ENCODE data around the gene LDLRAP1.
"Not testable (repeated sequence)": the region's sequence is repeated elsewhere in the genome, so short reads cannot be mapped to it uniquely, and the experiment has no call there.

The LDLRAP1 gene

DNA sequence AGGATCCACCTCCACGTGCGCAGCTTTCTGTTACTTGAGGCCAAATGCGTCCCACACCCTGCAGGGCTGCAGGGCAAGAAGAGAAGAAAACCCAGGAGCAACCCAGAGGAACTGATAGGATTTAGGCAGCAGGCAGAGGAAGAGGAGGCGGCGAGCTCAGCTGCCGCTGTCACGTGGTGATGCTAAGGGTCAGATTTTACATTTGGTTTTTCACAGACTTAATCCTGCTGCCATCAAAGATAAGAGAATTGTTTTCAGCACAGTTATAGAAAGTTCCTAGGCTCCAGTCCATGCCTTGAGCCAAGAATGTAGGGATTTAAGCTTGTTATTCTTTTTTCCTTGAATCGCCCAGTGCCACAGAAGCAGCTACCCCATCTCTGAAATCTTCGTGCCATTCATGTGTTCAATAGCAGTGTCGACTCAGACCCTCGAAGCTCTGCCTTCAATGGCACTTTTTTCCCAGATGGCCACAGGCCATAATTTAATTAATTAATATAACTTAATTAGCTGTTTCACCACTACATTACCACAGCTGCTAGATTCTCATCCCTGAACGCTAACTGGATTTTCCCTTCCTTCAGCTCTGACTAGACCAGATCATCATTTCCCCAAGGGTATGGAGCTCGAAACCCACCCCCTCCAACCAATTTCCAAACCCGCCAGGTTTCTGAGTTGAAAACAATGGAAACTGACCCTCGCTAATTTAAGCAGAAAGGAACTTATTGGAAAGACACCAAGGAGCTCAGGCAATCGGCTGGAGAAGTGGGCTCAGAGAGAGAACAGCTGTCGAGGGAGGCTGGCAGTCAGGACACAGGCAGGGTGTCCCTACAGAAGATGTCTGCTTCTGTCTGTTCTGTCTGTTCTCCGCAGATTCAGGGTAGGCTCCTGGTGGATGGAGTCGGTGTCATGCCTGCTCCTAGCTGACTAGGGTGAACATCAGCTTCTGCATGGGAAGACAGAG, 36.2 kb downstream of the LDLRAP1 start:
- no peak for DNase-seq

- DNase-seq: no peak
Observed at GRCh38 chr1:25580927-25581326, 37.5 kb downstream of the LDLRAP1 start.

DNA sequence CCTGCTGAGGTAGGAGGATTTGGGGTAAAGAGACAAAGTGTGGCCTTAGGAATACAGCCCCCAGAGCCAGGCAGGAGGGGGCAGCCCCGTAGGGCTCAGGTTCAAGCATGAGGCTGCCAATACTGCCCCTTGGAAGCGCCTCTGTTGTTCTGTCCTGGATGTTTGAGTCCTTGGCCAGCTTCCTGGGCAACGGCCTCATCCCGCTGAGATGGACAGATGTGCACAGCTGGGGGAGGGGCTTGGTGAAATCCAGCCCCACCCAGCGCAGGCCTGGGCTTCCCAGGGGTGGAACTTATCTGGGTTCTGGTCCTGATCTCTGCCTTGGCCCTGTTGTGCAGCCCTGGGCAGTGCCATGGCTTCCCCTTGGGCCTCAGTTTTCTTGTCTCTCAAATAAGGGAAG, 38.4 kb downstream of the LDLRAP1 start:
- DNase-seq: no peak

DNA sequence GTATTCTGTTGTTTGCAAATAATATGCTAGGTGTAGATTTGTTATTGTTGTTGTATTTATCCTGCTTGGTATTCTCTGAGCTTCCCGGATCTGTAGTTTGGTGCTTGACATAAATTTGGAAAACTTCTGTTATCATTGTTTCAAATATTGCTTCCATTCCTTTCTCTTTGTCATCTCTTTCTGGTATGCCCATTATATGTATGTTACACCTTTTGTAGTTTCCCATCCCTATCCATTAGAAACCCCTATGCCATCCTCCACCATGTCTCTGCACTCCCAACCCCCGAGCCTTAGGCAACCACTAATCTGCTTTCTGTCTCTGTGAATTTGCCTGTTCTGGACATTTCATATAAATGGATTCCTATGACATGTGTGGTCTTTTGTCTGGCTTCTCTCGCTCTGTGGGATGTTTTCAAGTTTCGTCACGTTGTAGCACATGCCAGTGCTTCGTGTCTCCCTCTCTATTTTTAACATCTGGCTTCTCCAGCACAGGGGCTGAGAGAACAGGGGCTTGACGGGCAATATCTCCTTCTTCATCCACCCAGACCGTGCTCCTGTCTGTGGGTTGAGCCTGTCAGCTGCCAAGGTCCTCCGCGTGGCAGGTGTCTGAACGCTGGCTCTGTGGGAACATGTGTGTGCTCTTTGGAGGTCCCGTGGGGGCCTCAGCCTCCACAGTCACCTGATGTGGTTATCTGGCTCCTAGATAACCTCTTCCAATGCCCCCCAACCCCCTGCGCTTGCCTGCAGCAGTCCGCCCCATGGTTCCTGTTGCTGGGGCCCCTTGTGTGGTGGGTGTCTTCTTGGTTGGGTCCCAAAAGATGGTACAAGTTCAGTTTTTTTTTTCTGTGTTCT, 40.3 kb downstream of the LDLRAP1 start:
- no peak for DNase-seq

DNA sequence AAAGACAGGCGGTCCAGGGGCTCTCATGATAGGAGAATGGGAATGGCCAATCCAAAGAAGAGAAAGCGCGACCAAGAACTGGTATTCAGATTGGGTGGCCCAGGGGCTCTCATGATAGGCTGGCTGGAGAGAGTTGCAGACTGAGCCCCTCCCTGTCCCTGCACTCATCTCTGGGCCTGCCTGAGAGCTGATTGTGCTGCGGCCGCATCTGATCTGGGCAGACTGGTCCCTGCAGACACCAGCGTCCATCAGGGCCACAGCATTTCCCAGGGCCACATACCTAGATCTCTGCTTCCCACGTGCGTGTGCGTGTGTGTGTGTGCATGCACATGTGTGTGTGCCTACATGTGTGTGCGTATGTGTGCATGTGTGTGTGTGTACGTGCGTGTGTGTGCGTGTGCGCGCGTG, 42.8 kb downstream of the LDLRAP1 start:
- no peak for DNase-seq

GRCh38 chr1:25587290-25587689, 43.9 kb downstream of the LDLRAP1 start:
- no peak for DNase-seq

GRCh38 chr1:25588224-25588623, 44.8 kb downstream of the LDLRAP1 start:
- DNase-seq: not testable (repeated sequence)

GRCh38 chr1:25588786-25589185, 45.4 kb downstream of the LDLRAP1 start:
- DNase-seq: not testable (repeated sequence)

DNA sequence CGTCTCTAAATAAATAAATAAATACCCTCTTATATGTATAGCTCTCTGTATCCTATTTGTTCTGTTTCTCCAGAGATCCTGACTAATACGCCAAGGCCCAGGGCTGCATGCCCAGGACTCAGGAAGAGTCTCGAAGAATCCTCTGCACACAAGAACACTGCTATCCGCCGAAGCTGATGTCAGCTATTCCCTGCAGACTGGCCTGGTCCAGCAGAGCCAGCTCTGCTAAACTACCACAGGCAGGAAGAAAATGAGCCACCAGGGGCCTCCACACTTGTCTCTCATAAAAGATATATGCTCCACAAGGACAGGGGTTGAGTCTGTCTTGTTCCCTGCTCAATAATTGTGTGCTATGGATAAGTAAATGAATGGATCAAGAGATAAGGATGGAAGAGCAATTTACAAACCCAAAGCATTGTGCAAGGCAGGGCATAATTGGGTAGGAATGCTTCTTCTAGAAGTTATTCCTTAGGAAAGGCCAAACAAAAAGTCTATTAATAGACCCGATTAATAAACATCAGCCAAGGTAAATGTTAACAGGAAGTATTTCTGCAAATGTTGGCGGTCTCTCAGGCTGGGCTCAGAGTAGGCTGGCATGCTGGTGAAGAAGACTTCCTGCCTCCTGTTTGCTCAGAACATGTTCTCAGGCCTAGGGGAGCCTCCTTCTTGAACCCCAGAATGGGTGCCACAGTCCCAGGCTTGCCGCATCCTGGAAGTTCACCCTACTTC, 46.9 kb downstream of the LDLRAP1 start:
- no peak for DNase-seq

- no peak for DNase-seq
Observed at GRCh38 chr1:25593861-25594260, 50.5 kb downstream of the LDLRAP1 start.

GRCh38 chr1:25594971-25595370, 51.6 kb downstream of the LDLRAP1 start:
- no peak for DNase-seq

GRCh38 chr1:25596641-25597040, 53.2 kb downstream of the LDLRAP1 start:
- DNase-seq: not testable (repeated sequence)

DNA sequence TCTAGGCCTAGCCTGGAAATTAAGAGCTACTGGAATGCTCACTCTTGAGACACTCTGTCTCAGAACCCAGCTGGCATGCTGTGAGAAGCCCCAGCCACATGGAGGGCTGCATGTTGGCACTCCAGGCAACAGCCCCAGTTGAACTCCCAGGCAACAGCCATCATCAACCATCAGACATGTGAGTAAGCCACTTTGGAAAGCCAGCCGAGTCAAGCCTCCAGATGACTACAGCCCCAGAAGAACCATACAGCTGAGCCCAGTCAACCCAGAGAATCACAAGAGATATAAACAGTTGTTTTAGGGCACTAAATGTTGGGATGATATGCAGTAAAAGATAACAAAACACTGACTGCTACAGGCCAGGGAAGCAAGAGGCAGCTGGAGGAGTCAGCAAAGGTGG, 55.5 kb downstream of the LDLRAP1 start:
- no peak for DNase-seq

DNA sequence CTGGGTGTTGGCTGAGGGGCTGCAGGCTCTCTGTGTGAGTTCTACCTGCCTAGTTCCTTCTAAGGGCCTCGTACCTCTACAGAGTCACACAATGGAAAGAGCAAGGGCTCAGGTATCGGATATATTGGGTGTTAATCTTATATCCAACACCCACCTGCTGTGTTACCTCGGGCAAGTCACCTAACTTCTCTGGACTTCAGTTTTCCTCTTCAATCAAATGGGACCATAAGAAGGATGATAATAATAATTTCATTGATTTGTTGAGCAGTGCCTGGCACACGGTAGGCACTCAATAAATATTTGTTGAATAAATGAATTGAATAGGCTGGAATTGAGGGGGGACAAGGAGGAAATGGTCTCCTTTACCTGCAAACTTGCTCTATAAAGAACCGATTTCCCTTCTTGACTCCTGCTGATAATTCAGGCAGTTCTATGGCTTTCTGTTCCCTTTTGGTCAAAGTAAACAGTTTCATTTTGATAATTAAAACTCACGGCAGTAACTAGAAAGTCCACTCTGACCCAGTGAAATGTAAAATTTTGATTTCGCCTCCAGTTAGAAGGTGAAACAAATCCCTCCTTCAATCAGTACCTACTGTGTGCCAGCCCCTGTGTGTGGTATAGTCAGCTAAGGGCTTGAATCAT, 56.7 kb downstream of the LDLRAP1 start:
- no peak for DNase-seq

DNA sequence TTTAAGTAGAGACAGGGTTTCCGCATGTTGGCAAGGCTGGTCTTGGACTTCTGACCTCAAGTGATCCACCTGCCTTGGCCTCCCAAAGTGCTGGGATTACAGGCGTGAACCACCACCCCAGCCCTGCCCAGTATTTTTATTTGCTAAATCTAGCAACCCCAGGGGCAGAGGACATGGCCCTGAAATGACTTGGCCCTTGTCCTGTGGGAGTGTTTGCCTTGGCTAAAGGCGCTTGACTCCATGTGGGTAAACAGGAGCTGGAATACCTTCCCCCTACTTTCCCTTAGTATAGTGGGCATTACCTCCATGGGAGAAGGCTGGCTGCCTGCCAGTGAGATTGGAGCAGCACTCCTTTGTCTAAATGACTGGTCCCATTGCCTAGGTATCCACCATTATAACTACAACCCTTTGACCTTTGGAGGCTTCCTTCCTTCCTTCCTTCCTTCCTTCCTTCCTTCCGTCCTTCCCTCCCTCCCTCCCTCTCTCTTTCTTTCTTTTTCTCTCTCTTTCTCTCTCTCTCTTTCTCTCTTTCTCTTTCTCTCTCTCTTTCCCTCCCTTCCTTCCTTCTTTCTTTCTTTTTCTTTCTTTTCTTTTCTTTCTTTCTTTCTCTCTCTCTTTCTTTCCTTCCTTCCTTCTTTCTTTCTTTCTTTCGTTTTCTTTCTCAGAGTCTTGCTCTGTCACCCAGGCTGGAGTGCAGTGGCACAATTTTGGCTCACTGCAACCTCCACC, 57.7 kb downstream of the LDLRAP1 start:
- not testable (repeated sequence) for DNase-seq

DNA sequence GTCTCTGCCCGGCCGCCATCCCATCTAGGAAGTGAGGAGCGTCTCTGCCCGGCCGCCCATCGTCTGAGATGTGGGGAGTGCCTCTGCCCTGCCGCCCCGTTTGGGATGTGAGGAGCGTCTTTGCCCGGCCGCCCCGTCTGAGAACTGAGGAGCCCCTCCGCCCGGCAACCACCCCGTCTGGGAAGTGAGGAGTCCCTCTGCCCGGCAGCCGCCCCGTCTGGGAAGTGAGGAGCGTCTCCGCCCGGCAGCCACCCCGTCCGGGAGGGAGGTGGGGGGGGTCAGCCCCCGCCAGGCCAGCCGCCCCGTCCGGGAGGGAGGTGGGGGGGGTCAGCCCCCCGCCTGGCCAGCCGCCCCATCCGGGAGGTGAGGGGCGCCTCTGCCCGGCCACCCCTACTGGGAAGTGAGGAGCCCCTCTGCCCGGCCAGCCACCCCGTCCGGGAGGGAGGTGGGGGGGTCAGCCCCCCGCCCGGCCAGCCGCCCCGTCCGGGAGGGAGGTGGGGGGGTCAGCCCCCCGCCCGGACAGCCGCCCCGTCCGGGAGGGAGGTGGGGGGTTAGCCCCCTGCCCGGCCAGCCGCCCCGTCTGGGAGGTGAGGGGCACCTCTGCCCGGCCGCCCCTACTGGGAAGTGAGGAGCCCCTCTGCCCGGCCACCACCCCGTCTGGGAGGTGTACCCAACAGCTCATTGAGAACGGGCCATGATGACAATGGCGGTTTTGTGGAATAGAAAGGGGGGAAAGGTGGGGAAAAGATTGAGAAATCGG, 60.6 kb downstream of the LDLRAP1 start:
- not testable (repeated sequence) for DNase-seq

DNA sequence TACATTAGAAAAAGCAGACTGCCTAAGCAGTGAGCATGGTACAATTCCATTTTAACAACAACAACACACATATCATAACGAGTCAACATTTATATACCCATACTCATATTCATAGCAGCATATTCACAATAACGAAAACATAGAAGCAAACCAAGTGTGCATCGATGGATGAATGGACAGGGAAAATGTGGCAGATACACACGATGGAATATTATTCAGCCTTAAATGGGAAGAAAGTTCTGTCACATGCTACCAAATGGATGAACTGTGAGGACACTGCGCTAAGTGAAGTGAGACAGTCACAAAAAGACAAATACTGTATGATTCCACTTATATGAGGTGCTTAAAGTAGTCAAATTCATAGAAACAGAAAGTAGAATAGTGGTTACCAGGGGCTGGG, 63.7 kb downstream of the LDLRAP1 start:
- no peak for DNase-seq

DNA sequence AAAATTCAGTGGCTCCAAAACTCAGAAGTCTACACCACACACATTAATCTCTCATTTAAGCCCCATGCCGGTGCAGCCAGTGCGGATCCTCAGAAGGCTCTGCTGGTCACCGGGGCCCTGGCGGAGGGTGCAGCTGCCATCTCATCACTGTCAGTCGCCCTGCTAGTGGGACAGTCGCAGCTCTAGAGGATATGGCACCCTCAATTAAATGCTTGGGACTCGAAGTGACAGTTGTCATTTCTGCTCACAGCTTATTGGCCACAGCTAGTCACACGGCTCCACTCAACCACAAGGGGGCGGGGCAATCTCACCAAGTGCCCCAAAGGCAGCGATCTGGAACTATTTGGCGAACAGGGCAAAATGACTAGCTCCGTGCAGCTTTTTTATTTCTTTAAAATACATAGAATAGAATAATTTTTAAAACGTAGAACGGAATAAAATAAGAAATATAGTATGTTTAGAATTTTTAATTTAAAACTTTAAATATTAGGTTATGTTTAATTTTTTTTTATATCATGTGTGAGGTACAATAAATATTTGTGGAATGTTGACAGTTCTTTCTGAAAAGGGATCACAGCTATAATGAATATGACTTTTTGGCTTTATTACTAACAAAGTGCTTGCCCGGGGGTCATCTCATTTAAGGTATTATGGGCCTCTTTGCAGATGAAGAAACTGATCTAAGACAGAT, 65.2 kb downstream of the LDLRAP1 start:
- DNase-seq: peak; percentile 84

DNA sequence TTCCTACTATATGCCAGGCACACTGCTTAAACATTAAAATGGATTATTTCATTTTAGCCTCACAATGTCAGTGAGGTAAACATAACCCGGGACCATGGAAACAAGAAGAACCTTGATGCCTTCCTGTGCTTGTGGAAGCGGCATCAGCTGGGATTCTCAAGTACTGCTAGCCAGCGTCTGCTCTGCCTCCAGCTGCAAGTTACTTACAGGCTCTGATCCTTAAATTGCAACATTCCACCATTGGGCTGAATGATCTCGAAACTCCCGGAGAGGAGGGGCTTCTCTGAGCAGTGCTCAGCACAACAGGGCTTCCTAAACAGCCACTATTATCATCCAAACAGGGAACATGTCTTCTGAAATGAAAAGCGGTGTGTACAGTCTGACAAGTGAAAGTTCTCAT, 66.5 kb downstream of the LDLRAP1 start:
- DNase-seq: no peak

Data from activated T-cell treated with anti-CD3 and anti-CD28 coated beads, Interleukin-2, amount 50 U/mL, for 1 hour (primary cell).